ENCODE data around the gene SMG6. TPM values are rescaled to one million over a fixed set of nuclear protein-coding genes. Genes with fewer than 3 reads are reported as not detected.

Gene SMG6
- total RNA-seq, 1 experiment from 2014 or later, result 33.8 TPM

DNA sequence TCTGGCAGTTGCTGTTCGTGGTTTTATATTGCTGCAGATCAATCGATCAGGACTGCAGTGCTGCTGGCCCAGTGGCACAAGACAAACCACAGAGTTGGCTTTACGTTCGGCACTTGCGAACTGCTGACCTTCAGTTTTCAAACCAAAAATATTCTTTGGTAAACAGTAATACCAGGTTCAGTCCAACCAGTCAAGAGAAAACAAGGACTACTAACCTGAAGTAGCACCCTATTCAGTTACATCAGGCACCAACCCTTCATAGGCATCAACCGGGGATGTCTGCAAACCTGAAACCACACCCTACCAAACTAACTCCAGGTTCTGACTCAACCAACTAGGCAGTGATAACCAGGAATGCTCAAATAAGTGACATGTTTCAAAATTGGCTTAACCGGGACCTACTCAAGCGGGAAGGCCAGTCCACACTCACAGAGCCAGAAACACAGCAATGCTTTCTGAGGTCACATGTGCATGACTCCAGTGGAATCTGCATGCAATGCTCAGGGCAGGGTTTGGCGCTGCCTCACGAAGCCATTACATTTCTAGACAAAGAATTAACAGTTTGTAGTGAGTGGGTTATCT is 91.1 kb downstream of the SMG6 start:
- no peak overlapping the region for H3K27ac Mint-ChIP-seq (ENCODE audit: unreplicated experiment)
- no peaks in the 10 kb centered on the region for H3K4me1 ChIP-seq
- DNase-seq, result no peak
- TF ChIP-seq, protein P1, sequence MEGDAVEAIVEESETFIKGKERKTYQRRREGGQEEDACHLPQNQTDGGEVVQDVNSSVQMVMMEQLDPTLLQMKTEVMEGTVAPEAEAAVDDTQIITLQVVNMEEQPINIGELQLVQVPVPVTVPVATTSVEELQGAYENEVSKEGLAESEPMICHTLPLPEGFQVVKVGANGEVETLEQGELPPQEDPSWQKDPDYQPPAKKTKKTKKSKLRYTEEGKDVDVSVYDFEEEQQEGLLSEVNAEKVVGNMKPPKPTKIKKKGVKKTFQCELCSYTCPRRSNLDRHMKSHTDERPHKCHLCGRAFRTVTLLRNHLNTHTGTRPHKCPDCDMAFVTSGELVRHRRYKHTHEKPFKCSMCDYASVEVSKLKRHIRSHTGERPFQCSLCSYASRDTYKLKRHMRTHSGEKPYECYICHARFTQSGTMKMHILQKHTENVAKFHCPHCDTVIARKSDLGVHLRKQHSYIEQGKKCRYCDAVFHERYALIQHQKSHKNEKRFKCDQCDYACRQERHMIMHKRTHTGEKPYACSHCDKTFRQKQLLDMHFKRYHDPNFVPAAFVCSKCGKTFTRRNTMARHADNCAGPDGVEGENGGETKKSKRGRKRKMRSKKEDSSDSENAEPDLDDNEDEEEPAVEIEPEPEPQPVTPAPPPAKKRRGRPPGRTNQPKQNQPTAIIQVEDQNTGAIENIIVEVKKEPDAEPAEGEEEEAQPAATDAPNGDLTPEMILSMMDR (IDR thresholded peaks at IDR 0.05; ENCODE audit: insufficient read depth in 1 of 2, low read depth in 1 of 2, low read length in 1 of 2, severe bottlenecking in 1 of 2, unreplicated experiment in 1 of 2), result no peak
- no peak overlapping the region for H3K4me3 Mint-ChIP-seq (ENCODE audit: unreplicated experiment)
- H3K27me3 ChIP-seq (replicated peaks; ENCODE audit: control insufficient read depth, insufficient read depth, low read length), result no peaks in the 10 kb centered on the region
- POLR2A ChIA-PET, result no interaction called here
- intact Hi-C loops (cut with micrococcal nuclease; ENCODE audit: unreplicated experiment), result no loop called here
- no peaks in the 10 kb centered on the region for H3K9me3 Mint-ChIP-seq (ENCODE audit: unreplicated experiment)
- H3K27me3 Mint-ChIP-seq (ENCODE audit: insufficient read depth, unreplicated experiment), result no peaks in the 10 kb centered on the region
- no peaks in the 10 kb centered on the region for H3K36me3 ChIP-seq (ENCODE audit: control insufficient read depth, insufficient read depth, low read length)
- H3K9me3 ChIP-seq, result no peaks in the 10 kb centered on the region
- peaks cover 23% of the 10 kb centered on the region for H3K36me3 Mint-ChIP-seq (ENCODE audit: insufficient read depth, unreplicated experiment)
- BruUV-seq (replicated peaks), result no TSS peak
- H3K4me1 Mint-ChIP-seq (ENCODE audit: low read depth, unreplicated experiment), result peaks cover 5% of the 10 kb centered on the region
- H3K4me3 ChIP-seq (ENCODE audit: low read depth, low read length), result no peak overlapping the region
- CTCF ChIA-PET, result no interaction called here

DNA sequence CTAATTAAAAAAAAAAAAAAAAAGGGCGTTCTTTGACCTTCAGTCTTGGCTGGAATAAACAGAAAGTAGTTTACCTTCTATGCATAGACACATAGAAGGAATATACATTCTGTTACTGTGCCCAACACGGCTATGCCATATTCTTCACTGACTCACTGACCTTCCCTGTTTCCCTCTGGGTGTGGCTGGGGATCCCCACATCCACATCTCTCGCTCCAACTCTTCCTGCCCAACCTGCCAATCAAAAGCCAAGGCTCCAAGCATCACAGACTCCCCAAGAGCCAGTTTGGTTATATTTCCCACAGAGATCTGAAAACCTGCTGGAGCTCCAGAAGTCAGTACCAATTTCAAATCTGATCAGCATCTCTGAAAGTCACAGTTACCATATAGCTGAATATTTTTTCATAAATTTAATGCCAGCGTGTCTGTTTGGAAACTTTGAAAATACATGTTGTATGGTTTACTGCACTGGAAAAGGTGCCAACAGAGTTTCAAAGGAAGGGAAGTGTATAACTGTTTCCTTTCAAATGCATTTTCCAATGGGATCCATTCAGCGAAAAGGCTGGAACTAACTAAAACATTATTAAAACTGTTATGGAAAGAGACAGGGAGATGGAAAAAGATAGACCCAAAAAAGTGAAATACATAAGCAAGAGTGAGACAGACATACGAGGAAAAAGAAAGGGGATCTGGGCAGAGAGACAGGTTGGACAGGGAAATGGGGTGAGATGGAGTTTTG is 91.8 kb downstream of the SMG6 start:
- Mint-ChIP-seq H3K27ac (ENCODE audit: unreplicated experiment) (no peak overlapping the region), H3K36me3 (ENCODE audit: insufficient read depth, unreplicated experiment) (peaks cover 23% of the 10 kb centered on the region), H3K27me3 (ENCODE audit: insufficient read depth, unreplicated experiment) (no peaks in the 10 kb centered on the region), H3K4me3 (ENCODE audit: unreplicated experiment) (no peak overlapping the region), H3K4me1 (ENCODE audit: low read depth, unreplicated experiment) (peaks cover 5% of the 10 kb centered on the region), H3K9me3 (ENCODE audit: unreplicated experiment) (no peaks in the 10 kb centered on the region)
- no peak for DNase-seq
- Histone ChIP-seq H3K27me3 (replicated peaks; ENCODE audit: control insufficient read depth, insufficient read depth, low read length) (no peaks in the 10 kb centered on the region), H3K4me1 (no peaks in the 10 kb centered on the region), H3K36me3 (ENCODE audit: control insufficient read depth, insufficient read depth, low read length) (no peaks in the 10 kb centered on the region), H3K4me3 (ENCODE audit: low read depth, low read length) (no peak overlapping the region), H3K9me3 (no peaks in the 10 kb centered on the region)
- TF ChIP-seq, protein P1 (IDR thresholded peaks at IDR 0.05; ENCODE audit: insufficient read depth in 1 of 2, low read depth in 1 of 2, low read length in 1 of 2, severe bottlenecking in 1 of 2, unreplicated experiment in 1 of 2), result no peak
- intact Hi-C loops (cut with micrococcal nuclease; ENCODE audit: unreplicated experiment), result no loop called here
- CTCF ChIA-PET, result no interaction called here
- POLR2A ChIA-PET, result no interaction called here
- no TSS peak for BruUV-seq (replicated peaks)

DNA sequence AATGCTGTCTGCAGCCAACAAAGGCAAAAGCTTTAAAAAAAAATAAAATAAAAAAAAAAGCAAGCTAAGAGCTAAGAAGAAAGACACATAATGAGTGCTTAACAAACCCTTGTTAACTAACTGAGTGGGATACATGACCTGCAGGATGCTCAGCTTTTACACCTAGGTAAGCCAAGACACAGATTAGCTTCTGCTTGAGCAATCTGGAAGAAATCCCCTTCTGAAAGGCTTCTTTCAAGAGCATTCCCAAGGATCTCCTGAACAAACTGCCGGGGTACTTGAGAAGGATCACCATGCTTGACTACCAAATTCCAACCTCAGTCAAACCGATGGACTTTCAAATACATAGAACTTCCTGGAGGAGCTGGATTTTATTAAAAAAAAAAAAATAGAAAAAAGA is 92.9 kb downstream of the SMG6 start:
- Mint-ChIP-seq H3K4me1 (ENCODE audit: low read depth, unreplicated experiment) (peaks cover 5% of the 10 kb centered on the region), H3K9me3 (ENCODE audit: unreplicated experiment) (no peaks in the 10 kb centered on the region), H3K27me3 (ENCODE audit: insufficient read depth, unreplicated experiment) (no peaks in the 10 kb centered on the region), H3K4me3 (ENCODE audit: unreplicated experiment) (no peak overlapping the region), H3K36me3 (ENCODE audit: insufficient read depth, unreplicated experiment) (peaks cover 18% of the 10 kb centered on the region), H3K27ac (ENCODE audit: unreplicated experiment) (no peak overlapping the region)
- ChIA-PET POLR2A (no interaction called here), CTCF (interaction anchor here (1.3 kb wide), 1 partner anchor 34 kb away, joined by 7 read pairs; no protein-coding TSS in a partner anchor)
- Histone ChIP-seq H3K27me3 (replicated peaks; ENCODE audit: control insufficient read depth, insufficient read depth, low read length) (no peaks in the 10 kb centered on the region), H3K4me1 (no peaks in the 10 kb centered on the region), H3K36me3 (ENCODE audit: control insufficient read depth, insufficient read depth, low read length) (no peaks in the 10 kb centered on the region), H3K9me3 (no peaks in the 10 kb centered on the region), H3K4me3 (ENCODE audit: low read depth, low read length) (no peak overlapping the region)
- no peak for DNase-seq
- no TSS peak for BruUV-seq (replicated peaks)
- intact Hi-C loops (cut with micrococcal nuclease; ENCODE audit: unreplicated experiment), result no loop called here
- TF ChIP-seq, protein P1 (IDR thresholded peaks at IDR 0.05; ENCODE audit: insufficient read depth in 1 of 2, low read depth in 1 of 2, low read length in 1 of 2, severe bottlenecking in 1 of 2, unreplicated experiment in 1 of 2), result no peak
